Large intestine (tissue), 3 donors: ENCODE results near the gene FBXO2. TPM values are rescaled to one million over a fixed set of nuclear protein-coding genes. Genes with fewer than 3 reads are reported as not detected.

Source experiments
- DNase-seq, 2 donors: peaks; one replicate each; pipeline versions ENCODE4 v3.0.0 to v3.0.0-alpha.2; 2013
- H3K27ac ChIP-seq: one replicate; pipeline ENCODE4 v1.5.1; 2013; ENCODE audit warnings: low read length
- H3K27me3 ChIP-seq: 2 replicates; pipeline ENCODE4 v1.6.1; 2013; ENCODE audit warnings: low read length; ENCODE audit not compliant: control insufficient read depth, insufficient read depth
- H3K36me3 ChIP-seq: 2 replicates; pipeline ENCODE4 v1.6.1; 2013; ENCODE audit warnings: low read length; ENCODE audit not compliant: control insufficient read depth, insufficient read depth
- H3K4me1 ChIP-seq: one replicate; pipeline ENCODE4 v1.6.1; 2013; ENCODE audit warnings: low read length; ENCODE audit not compliant: control insufficient read depth, insufficient read depth
- H3K4me3 ChIP-seq: one replicate; pipeline ENCODE4 v1.5.1; 2013; ENCODE audit warnings: low read length
- H3K9me3 ChIP-seq: one replicate; pipeline ENCODE4 v1.6.1; 2013; ENCODE audit warnings: mild to moderate bottlenecking, low read depth, low read length, moderate library complexity; ENCODE audit not compliant: control insufficient read depth
- WGBS: methylation state at CpG from one replicate; pipeline ENCODE4 v1.1.5; 2013; ENCODE audit warnings: low lambda C conversion rate; ENCODE audit not compliant: insufficient coverage; 5-methylcytosine and 5-hydroxymethylcytosine counted together
- polyA plus RNA-seq: library from polyadenylated mRNA; unstranded; fragments of 120-200 nt; gene quantifications from one replicate; pipeline ENCODE4 v1.2.1, GENCODE V29; 2013

FBXO2 gene
- polyA plus RNA-seq, 1 donor = 102 TPM

GRCh38 chr1:11682287-11682771 is 28.1 kb upstream of the FBXO2 start:
- Histone ChIP-seq H3K27me3 (peaks cover 25% of the 10 kb centered on the region), H3K4me3 (no peak overlapping the region), H3K9me3 (peaks cover 3% of the 10 kb centered on the region), H3K27ac (no peak overlapping the region), H3K36me3 (peaks cover 2% of the 10 kb centered on the region), H3K4me1 (no peaks in the 10 kb centered on the region)
- DNase-seq = no peak
- WGBS = no CpG with 5 or more reads among the region's 7 CpGs

GRCh38 chr1:11681071-11681771 is 27.0 kb upstream of the FBXO2 start, which contains the start of gene MAD2L2:
TSS of gene MAD2L2 (minus strand) at chr1:11681148. CDS start at chr1:11680601, 547 bp downstream.
- DNase-seq = peak; percentile 77 to 87
- peaks cover 25% of the 10 kb centered on the region for H3K27me3 ChIP-seq
- peak within 1 kb of the TSS; percentile 29 for H3K27ac ChIP-seq
- 0% methylated on average over 2 of the region's 71 CpGs for WGBS
- H3K9me3 ChIP-seq = peaks cover 3% of the 10 kb centered on the region
- H3K4me1 ChIP-seq = no peaks in the 10 kb centered on the region
- peak within 1 kb of the TSS; percentile 93 for H3K4me3 ChIP-seq
- H3K36me3 ChIP-seq = peaks cover 13% of the 10 kb centered on the region

- peaks cover 25% of the 10 kb centered on the region for H3K27me3 ChIP-seq
- DNase-seq = no peak
- H3K4me3 ChIP-seq = peak overlapping the region; percentile 93
- H3K36me3 ChIP-seq = peaks cover 20% of the 10 kb centered on the region
- H3K4me1 ChIP-seq = no peaks in the 10 kb centered on the region
- WGBS = no CpG with 5 or more reads among the region's 65 CpGs
- H3K27ac ChIP-seq = peak overlapping the region; percentile 29
- peaks cover 3% of the 10 kb centered on the region for H3K9me3 ChIP-seq
These were observed 26.2 kb upstream of the FBXO2 start for GRCh38 chr1:11680270-11681070.

GRCh38 chr1:11678442-11678841 is 24.2 kb upstream of the FBXO2 start:
- no peaks in the 10 kb centered on the region for H3K4me1 ChIP-seq
- no peak overlapping the region for H3K27ac ChIP-seq
- H3K36me3 ChIP-seq = peaks cover 36% of the 10 kb centered on the region
- peaks cover 3% of the 10 kb centered on the region for H3K9me3 ChIP-seq
- peaks cover 16% of the 10 kb centered on the region for H3K27me3 ChIP-seq
- WGBS = no CpG with 5 or more reads among the region's 2 CpGs
- DNase-seq = no peak
- no peak overlapping the region for H3K4me3 ChIP-seq

- Histone ChIP-seq H3K4me1 (peaks cover 11% of the 10 kb centered on the region), H3K27ac (no peak overlapping the region), H3K9me3 (peaks cover 3% of the 10 kb centered on the region), H3K4me3 (no peak overlapping the region), H3K36me3 (peaks cover 45% of the 10 kb centered on the region), H3K27me3 (no peaks in the 10 kb centered on the region)
- WGBS = no CpG with 5 or more reads among the region's 10 CpGs
- no peak for DNase-seq
These were observed 22.3 kb upstream of the FBXO2 start for GRCh38 chr1:11676386-11677103.

GRCh38 chr1:11675325-11675724 is 21.1 kb upstream of the FBXO2 start:
- WGBS = no CpG with 5 or more reads among the region's 10 CpGs
- Histone ChIP-seq H3K36me3 (peaks cover 48% of the 10 kb centered on the region), H3K27me3 (no peaks in the 10 kb centered on the region), H3K4me1 (peaks cover 21% of the 10 kb centered on the region), H3K9me3 (no peaks in the 10 kb centered on the region), H3K27ac (no peak overlapping the region), H3K4me3 (no peak overlapping the region)
- no peak for DNase-seq

- no peaks in the 10 kb centered on the region for H3K9me3 ChIP-seq
- peaks cover 21% of the 10 kb centered on the region for H3K4me1 ChIP-seq
- H3K36me3 ChIP-seq = peaks cover 50% of the 10 kb centered on the region
- H3K4me3 ChIP-seq = no peak overlapping the region
- no CpG with 5 or more reads among the region's 14 CpGs for WGBS
- H3K27me3 ChIP-seq = no peaks in the 10 kb centered on the region
- no peak overlapping the region for H3K27ac ChIP-seq
- no peak for DNase-seq
These were observed 20.3 kb upstream of the FBXO2 start for GRCh38 chr1:11674488-11674887.

- Histone ChIP-seq H3K36me3 (peaks cover 55% of the 10 kb centered on the region), H3K4me3 (no peak overlapping the region), H3K27ac (no peak overlapping the region), H3K27me3 (no peaks in the 10 kb centered on the region), H3K4me1 (peaks cover 21% of the 10 kb centered on the region), H3K9me3 (no peaks in the 10 kb centered on the region)
- no peak for DNase-seq
- WGBS = 80% methylated on average over 1 of the region's 14 CpGs
These were observed 19.0 kb upstream of the FBXO2 start for GRCh38 chr1:11673089-11673769.

GRCh38 chr1:11671544-11672286 is 17.5 kb upstream of the FBXO2 start:
- H3K4me3 ChIP-seq = no peak overlapping the region
- H3K36me3 ChIP-seq = peaks cover 47% of the 10 kb centered on the region
- H3K9me3 ChIP-seq = no peaks in the 10 kb centered on the region
- peak overlapping the region; percentile 88 for H3K27ac ChIP-seq
- no CpG with 5 or more reads among the region's 14 CpGs for WGBS
- DNase-seq = peak; percentile 78 to 91
- H3K27me3 ChIP-seq = no peaks in the 10 kb centered on the region
- peaks cover 27% of the 10 kb centered on the region for H3K4me1 ChIP-seq
